Astrocyte (in vitro differentiated cells and primary cell): ENCODE results near the gene PNRC2. TPM values are rescaled to one million over a fixed set of nuclear protein-coding genes. Genes with fewer than 3 reads are reported as not detected.
A peak's percentile ranks its signal among the peaks of the same experiment; 100 is the strongest.

ENCODE experiments used
- DNase-seq: peaks from one replicate; pipeline ENCODE4 v3.0.0-alpha.2; 2010; ENCODE audit warnings: low read depth
- FAIRE-seq: peaks from 2 replicates; lab custom pipeline; 2011; peaks lifted over from hg19 to GRCh38; lab: Jason Lieb, UNC
- H2AFZ ChIP-seq: 2 replicates; pipeline ENCODE4 v1.6.0; 2012; ENCODE audit warnings: low read depth, low read length, inconsistent platforms
- H3K27ac ChIP-seq: 2 replicates; pipeline ENCODE4 v1.5.1; 2011; ENCODE audit warnings: low read depth, low read length, inconsistent platforms
- H3K27me3 ChIP-seq: 2 replicates; pipeline ENCODE4 v1.6.0; 2011; ENCODE audit warnings: low read length, inconsistent platforms; ENCODE audit not compliant: insufficient read depth
- H3K36me3 ChIP-seq: 2 replicates; pipeline ENCODE4 v1.5.1; 2011; ENCODE audit warnings: low read length, inconsistent platforms; ENCODE audit not compliant: insufficient read depth
- H3K4me1 ChIP-seq: 2 replicates; pipeline ENCODE4 v1.5.1; 2011; ENCODE audit warnings: low read length, inconsistent platforms; ENCODE audit not compliant: insufficient read depth
- H3K4me2 ChIP-seq: 2 replicates; pipeline ENCODE4 v1.6.0; 2012; ENCODE audit warnings: low read length, inconsistent platforms
- H3K4me3 ChIP-seq: 2 replicates; pipeline ENCODE4 v1.5.1; 2011; ENCODE audit warnings: low read depth, mild to moderate bottlenecking, low read length, inconsistent platforms; ENCODE audit not compliant: insufficient read depth
- H3K79me2 ChIP-seq: 2 replicates; pipeline ENCODE4 v1.6.0; 2012; ENCODE audit warnings: mild to moderate bottlenecking, low read length, inconsistent platforms; ENCODE audit not compliant: insufficient read depth
- H3K9ac ChIP-seq: 2 replicates; pipeline ENCODE4 v1.6.0; 2012; ENCODE audit warnings: mild to moderate bottlenecking, low read length, inconsistent platforms
- H3K9me3 ChIP-seq: 2 replicates; pipeline ENCODE4 v1.5.1; 2012; ENCODE audit warnings: low read depth, mild to moderate bottlenecking, low read length, inconsistent platforms; ENCODE audit not compliant: insufficient read depth
- H4K20me1 ChIP-seq: 2 replicates; pipeline ENCODE4 v1.6.0; 2012; ENCODE audit warnings: low read length, inconsistent platforms; ENCODE audit not compliant: insufficient read depth
- H3K27ac Mint-ChIP-seq: one replicate; pipeline ENCODE4 v1.8.0; 2021; ENCODE audit warnings: mild to moderate bottlenecking, mixed read lengths; ENCODE audit not compliant: unreplicated experiment
- H3K27me3 Mint-ChIP-seq: one replicate; pipeline ENCODE4 v1.8.0; 2021; ENCODE audit warnings: low read depth, mixed read lengths; ENCODE audit not compliant: unreplicated experiment
- H3K36me3 Mint-ChIP-seq: one replicate; pipeline ENCODE4 v1.8.0; 2021; ENCODE audit warnings: low read depth, mixed read lengths; ENCODE audit not compliant: unreplicated experiment
- H3K4me1 Mint-ChIP-seq: one replicate; pipeline ENCODE4 v1.8.0; 2021; ENCODE audit warnings: low read depth, mixed read lengths; ENCODE audit not compliant: unreplicated experiment
- H3K4me3 Mint-ChIP-seq: one replicate; pipeline ENCODE4 v1.8.0; 2021; ENCODE audit warnings: mild to moderate bottlenecking, moderate library complexity, mixed read lengths; ENCODE audit not compliant: unreplicated experiment
- H3K9me3 Mint-ChIP-seq: one replicate; pipeline ENCODE4 v1.8.0; 2021; ENCODE audit warnings: mild to moderate bottlenecking, mixed read lengths; ENCODE audit not compliant: unreplicated experiment
- EZH2 ChIP-seq: IDR thresholded peaks from 2 replicates; pipeline ENCODE4 v1.6.1; 2012; ENCODE audit warnings: mild to moderate bottlenecking, low read length, inconsistent platforms; ENCODE audit not compliant: insufficient read depth
- total RNA-seq: library from RNA; stranded (reverse); gene quantifications from 2 replicates; pipeline ENCODE4 v1.2.1, GENCODE V29; 2021
- TF ChIP-seq, protein P1 (sequence below): IDR thresholded peaks from 2 replicates; pipeline ENCODE4 v1.5.1; 2011; ENCODE audit warnings: low read depth, mild to moderate bottlenecking, inconsistent platforms, low read length, moderate library complexity; ENCODE audit not compliant: insufficient read depth

The PNRC2 gene
- total RNA-seq, 1 donor from 2014 or later = 83.8 TPM

GRCh38 chr1:23958810-23959460 is 693 bp upstream of the PNRC2 start:
- TF ChIP-seq, protein P1, sequence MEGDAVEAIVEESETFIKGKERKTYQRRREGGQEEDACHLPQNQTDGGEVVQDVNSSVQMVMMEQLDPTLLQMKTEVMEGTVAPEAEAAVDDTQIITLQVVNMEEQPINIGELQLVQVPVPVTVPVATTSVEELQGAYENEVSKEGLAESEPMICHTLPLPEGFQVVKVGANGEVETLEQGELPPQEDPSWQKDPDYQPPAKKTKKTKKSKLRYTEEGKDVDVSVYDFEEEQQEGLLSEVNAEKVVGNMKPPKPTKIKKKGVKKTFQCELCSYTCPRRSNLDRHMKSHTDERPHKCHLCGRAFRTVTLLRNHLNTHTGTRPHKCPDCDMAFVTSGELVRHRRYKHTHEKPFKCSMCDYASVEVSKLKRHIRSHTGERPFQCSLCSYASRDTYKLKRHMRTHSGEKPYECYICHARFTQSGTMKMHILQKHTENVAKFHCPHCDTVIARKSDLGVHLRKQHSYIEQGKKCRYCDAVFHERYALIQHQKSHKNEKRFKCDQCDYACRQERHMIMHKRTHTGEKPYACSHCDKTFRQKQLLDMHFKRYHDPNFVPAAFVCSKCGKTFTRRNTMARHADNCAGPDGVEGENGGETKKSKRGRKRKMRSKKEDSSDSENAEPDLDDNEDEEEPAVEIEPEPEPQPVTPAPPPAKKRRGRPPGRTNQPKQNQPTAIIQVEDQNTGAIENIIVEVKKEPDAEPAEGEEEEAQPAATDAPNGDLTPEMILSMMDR = no peak
- no peak for TF ChIP-seq EZH2
- peak overlapping the region; percentile 67 for H2AFZ ChIP-seq
- H3K27ac ChIP-seq = peak overlapping the region; percentile 98
- no peak for FAIRE-seq
- Mint-ChIP-seq H3K27me3 (no peaks in the 10 kb centered on the region), H3K4me1 (peaks cover 28% of the 10 kb centered on the region), H3K36me3 (peaks cover 6% of the 10 kb centered on the region), H3K27ac (peak overlapping the region; percentile 89), H3K4me3 (peak overlapping the region; percentile 90), H3K9me3 (peaks cover 1% of the 10 kb centered on the region)
- H3K9ac ChIP-seq = peak overlapping the region; percentile 99
- H4K20me1 ChIP-seq = peaks cover 24% of the 10 kb centered on the region
- peaks cover 15% of the 10 kb centered on the region for H3K4me1 ChIP-seq
- no peaks in the 10 kb centered on the region for H3K9me3 ChIP-seq
- peaks cover 17% of the 10 kb centered on the region for H3K36me3 ChIP-seq
- peak overlapping the region; percentile 78 for H3K4me2 ChIP-seq
- peak overlapping the region; percentile 89 for H3K4me3 ChIP-seq
- peak; percentile 94 for DNase-seq
- H3K79me2 ChIP-seq = peaks cover 32% of the 10 kb centered on the region
- H3K27me3 ChIP-seq = no peaks in the 10 kb centered on the region

DNA sequence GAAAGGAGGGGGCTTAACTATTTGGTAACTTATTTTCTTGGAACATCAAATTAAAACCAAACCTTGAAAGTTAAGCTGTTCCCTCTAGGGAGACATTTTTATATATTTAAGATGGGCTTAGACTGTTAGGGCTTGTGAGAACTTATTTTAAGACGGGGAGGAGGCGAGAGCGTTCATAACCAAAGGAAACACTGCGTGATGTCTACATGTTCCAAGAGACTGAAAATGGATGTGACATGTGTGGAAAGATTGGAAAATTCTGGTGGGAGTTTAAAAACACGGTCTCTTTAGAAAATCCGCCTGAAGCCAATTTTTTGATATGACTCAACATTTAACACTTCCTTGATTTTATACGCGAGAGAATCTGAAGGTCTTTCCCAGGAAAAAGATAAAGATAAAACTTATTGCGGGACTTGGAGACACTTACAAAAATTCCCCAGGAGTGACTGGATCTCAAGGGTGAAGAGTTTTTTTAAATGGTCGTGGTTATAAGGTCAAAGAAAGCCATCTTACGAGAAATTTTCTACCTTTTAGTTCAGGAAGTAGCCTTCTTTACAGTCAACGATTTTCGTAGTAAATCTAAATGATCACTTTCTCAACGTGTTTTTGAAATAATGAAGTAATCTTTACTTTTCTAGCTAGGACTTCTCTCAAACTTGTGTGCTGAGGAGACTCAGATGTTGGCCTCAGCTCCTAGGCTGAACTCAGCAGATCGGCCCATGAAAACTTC is 828 bp downstream of the PNRC2 start:
- Histone ChIP-seq H3K27me3 (no peaks in the 10 kb centered on the region), H3K4me2 (peak overlapping the region; percentile 78), H3K9me3 (no peaks in the 10 kb centered on the region), H3K9ac (peak overlapping the region; percentile 99), H3K4me1 (peaks cover 5% of the 10 kb centered on the region), H3K36me3 (peaks cover 26% of the 10 kb centered on the region), H3K79me2 (peaks cover 33% of the 10 kb centered on the region), H3K27ac (peak overlapping the region; percentile 98), H2AFZ (no peak overlapping the region), H4K20me1 (peaks cover 37% of the 10 kb centered on the region), H3K4me3 (peak overlapping the region; percentile 89)
- H3K36me3 Mint-ChIP-seq = peaks cover 6% of the 10 kb centered on the region
- H3K27me3 Mint-ChIP-seq = no peaks in the 10 kb centered on the region
- DNase-seq = peak; percentile 39
- H3K4me1 Mint-ChIP-seq = peaks cover 26% of the 10 kb centered on the region
- FAIRE-seq = no peak
- H3K9me3 Mint-ChIP-seq = peaks cover 1% of the 10 kb centered on the region
- peak overlapping the region; percentile 90 for H3K4me3 Mint-ChIP-seq
- peak overlapping the region; percentile 100 for H3K27ac Mint-ChIP-seq
- TF ChIP-seq EZH2 = no peak
- TF ChIP-seq, protein P1 = no peak
